GM12891 (cell line): ENCODE measurements around the gene TNFRSF6B.

Experiments used
- PAX5 ChIP-seq: IDR thresholded peaks from 2 replicates; pipeline ENCODE4 v1.6.1; 2011; ENCODE audit warnings: low read length, moderate library complexity, mild to moderate bottlenecking; ENCODE audit not compliant: insufficient read depth, severe bottlenecking
- POLR2A ChIP-seq: IDR thresholded peaks from 2 replicates; pipeline ENCODE4 v1.6.1; 2011; ENCODE audit warnings: low read depth, low read length, control low read depth
- POLR2AphosphoS5 ChIP-seq: IDR thresholded peaks from 2 replicates; pipeline ENCODE4 v1.6.1; 2011; ENCODE audit warnings: low read depth, low read length, control low read depth
- POU2F2 ChIP-seq: IDR thresholded peaks from 2 replicates; pipeline ENCODE4 v1.6.1; 2011; ENCODE audit warnings: low read depth, mild to moderate bottlenecking, control low read depth, low read length, moderate library complexity
- TAF1 ChIP-seq: IDR thresholded peaks from 2 replicates; pipeline ENCODE4 v1.6.1; 2011; ENCODE audit warnings: low read depth, low read length, control low read depth

- TF ChIP-seq POLR2A (no peak), POLR2AphosphoS5 (no peak), TAF1 (no peak), PAX5 (no peak), POU2F2 (no peak)
Measured at GRCh38 chr20:63648190-63648589, 48.3 kb upstream of the TNFRSF6B start.
